Lower leg skin (tissue), 4 donors: ENCODE results near the gene ISG15. TPM values are rescaled to one million over a fixed set of nuclear protein-coding genes. Genes with fewer than 3 reads are reported as not detected.
"Not testable (repeated sequence)": the region's sequence is repeated elsewhere in the genome, so short reads cannot be mapped to it uniquely, and the experiment has no call there.

Source experiments
- DNase-seq, 2 donors: peaks; one replicate each; pipeline ENCODE4 v3.0.0-alpha.2; 2019; ENCODE audit warnings: low spot score in 2 of 2
- H3K4me3 ChIP-seq: fragments of 200-600 bp; sonication (generic); 2 replicates; pipeline ENCODE4 v1.5.1; 2017; ENCODE audit warnings: mild to moderate bottlenecking, low read depth; ENCODE audit not compliant: poor library complexity, severe bottlenecking
- POLR2A ChIP-seq, 2 donors: fragments of 450-650 bp; IDR thresholded peaks; one replicate each; pipeline ENCODE4 v1.6.1; 2016 to 2017; ENCODE audit warnings: antibody characterized with exemption in 2 of 2, mild to moderate bottlenecking in 1 of 2, moderate library complexity in 1 of 2
- WGBS, 2 donors: methylation state at CpG; one replicate each; pipeline ENCODE4 v1.1.5; 2018; 5-methylcytosine and 5-hydroxymethylcytosine counted together
- intact Hi-C: fragments of 100-400 bp; cut with DNase I; formaldehyde crosslinking; loops from one replicate; pipeline ENCODE4 v1.15.0; 2023; ENCODE audit warnings: low total_unique reads
- total RNA-seq, 4 donors: library from RNA; depleted of rRNA; stranded (reverse); fragments of >200 nt; gene quantifications; one replicate each; pipeline ENCODE4 v1.1.0, GENCODE V29; 2016
- TF ChIP-seq, protein P1 (sequence below), 3 donors: fragments of 450-650 bp; IDR thresholded peaks; one replicate each; pipeline ENCODE4 v1.5.1; 2016; ENCODE audit warnings: antibody characterized with exemption in 3 of 3, mild to moderate bottlenecking in 3 of 3, moderate library complexity in 2 of 3

The ISG15 gene
- total RNA-seq, 4 donors from 2014 or later = 3.6 to 12.9 (median 6.0) TPM

DNA sequence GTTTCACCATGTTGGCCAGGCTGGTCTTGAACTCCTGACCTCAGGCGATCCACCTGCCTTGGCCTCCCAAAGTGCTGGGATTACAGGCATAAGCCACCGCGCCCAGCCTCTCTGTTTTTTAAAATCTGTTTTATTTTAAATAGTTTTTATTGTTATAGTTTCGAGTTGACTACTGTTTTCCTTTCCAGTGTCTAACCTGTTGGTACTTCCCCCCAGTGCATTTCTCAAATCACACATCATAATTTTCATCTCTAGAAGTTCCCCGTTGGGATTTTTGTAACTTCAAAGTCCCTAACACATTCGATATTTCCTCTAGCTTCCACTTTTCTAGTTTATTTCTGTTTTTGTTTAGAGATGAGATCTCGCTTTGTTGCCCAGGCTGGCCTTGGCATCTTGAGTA lies 20.9 kb upstream of the ISG15 start:
- intact Hi-C loops = no loop called here
- no peak for TF ChIP-seq POLR2A (IDR thresholded peaks at IDR 0.05)
- TF ChIP-seq, protein P1, sequence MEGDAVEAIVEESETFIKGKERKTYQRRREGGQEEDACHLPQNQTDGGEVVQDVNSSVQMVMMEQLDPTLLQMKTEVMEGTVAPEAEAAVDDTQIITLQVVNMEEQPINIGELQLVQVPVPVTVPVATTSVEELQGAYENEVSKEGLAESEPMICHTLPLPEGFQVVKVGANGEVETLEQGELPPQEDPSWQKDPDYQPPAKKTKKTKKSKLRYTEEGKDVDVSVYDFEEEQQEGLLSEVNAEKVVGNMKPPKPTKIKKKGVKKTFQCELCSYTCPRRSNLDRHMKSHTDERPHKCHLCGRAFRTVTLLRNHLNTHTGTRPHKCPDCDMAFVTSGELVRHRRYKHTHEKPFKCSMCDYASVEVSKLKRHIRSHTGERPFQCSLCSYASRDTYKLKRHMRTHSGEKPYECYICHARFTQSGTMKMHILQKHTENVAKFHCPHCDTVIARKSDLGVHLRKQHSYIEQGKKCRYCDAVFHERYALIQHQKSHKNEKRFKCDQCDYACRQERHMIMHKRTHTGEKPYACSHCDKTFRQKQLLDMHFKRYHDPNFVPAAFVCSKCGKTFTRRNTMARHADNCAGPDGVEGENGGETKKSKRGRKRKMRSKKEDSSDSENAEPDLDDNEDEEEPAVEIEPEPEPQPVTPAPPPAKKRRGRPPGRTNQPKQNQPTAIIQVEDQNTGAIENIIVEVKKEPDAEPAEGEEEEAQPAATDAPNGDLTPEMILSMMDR (IDR thresholded peaks at IDR 0.05) = no peak
- WGBS, 2 donors = 89 to 94% methylated on average over 7 of the region's 7 CpGs
- DNase-seq = no peak
- H3K4me3 ChIP-seq = no peak overlapping the region

DNA sequence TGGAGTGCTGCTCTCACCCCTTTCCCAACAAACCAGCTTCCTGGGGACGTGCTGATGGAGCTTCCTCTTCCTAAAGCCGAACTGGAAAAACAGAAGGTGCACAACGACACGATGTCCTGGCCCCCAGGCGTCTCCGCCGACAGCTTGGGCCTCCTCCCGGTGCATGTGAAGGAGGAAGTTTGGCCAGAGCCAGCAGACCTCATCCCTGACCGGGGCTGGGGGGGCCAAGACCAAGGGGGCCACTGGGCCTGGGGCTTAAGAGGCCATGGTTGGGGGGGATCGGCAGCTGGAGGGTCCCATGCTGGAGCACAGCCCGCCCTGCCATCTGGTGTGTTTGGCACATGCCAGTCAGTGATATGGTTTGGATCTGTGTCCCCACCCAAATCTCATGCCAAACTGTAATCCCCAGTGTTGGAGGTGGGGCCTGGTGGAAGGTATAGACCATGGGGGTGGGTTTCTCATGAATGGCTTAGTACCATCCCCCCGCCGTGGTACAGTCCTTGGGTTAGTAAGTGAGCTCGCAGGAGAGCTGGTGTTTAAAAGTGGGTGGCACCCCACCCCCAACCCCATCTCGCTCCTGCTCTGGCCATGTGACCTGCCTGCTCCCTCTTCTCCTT lies 19.8 kb upstream of the ISG15 start:
- no peak for TF ChIP-seq POLR2A (IDR thresholded peaks at IDR 0.05)
- TF ChIP-seq, protein P1 (IDR thresholded peaks at IDR 0.05) = no peak
- no peak overlapping the region for H3K4me3 ChIP-seq
- DNase-seq = no peak
- WGBS, 2 donors = 74 to 75% methylated on average over 13 to 15 of the region's 15 CpGs
- intact Hi-C loops = no loop called here

DNA sequence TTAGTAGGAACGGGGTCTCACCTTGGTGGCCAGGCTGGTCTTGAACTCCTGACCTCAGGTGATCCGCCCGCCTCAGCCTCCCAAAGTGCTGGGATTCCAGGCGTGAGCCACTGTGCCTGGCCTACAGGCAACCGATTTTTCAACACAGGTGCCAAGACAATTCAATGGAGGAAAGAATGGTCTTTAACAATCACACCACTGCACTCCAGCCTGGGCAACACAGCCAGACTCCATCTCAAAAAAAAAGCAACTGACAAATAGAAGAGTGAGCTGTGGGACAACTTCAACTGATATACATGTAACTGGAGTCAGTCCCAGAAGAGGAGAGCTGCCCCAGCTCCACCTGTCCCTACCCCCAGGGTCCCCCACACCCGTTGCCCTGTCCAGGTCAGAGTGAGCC lies 18.8 kb upstream of the ISG15 start:
- WGBS, 2 donors = 84 to 88% methylated on average over 6 of the region's 6 CpGs

DNA sequence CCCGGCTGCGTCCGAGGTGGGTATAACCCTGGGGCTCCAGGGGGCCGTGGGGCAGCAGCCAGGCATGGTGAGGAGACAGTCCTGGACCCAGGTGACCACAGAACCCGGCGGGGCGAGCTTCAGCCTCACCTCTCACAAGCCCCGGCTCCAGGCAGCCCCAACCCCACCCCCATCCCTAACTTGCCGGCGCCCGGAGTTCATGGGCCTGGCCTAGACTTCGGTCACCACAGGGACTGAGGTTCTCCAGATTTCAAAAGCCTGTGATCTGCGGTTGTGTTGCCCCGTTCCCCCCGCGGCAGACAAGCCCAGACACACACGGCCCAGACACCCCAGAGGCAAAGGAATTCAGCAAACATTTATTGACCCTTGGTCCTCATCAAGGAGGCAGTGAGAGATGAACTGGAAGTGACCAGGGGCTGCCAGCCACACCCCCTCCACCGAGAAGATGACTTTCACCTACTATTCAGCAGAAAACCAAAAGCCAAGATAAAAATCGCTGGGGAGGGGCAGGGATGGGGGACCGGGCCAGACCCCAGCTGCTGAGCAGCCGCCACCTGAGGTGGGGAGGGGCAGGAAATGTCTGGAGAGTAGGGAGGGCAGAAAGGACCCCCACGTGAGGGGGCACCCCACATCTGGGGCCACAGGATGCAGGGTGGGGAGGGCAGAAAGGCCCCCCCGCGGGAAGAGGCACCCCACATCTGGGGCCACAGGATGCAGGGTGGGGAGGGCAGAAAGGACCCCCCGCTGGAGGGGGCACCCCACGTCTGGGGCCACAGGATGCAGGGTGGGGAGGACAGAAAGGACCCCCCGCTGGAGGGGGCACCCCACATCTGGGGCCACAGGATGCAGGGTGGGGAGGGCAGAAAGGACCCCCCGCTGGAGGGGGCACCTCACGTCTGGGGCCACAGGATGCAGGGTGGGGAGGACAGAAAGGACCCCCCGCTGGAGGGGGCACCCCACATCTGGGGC lies 17.3 kb upstream of the ISG15 start:
- intact Hi-C loops = no loop called here
- H3K4me3 ChIP-seq = no peak overlapping the region
- DNase-seq = no peak
- 37 to 39% methylated on average over 21 to 29 of the region's 30 CpGs for WGBS, 2 donors
- TF ChIP-seq POLR2A (IDR thresholded peaks at IDR 0.05) = no peak
- TF ChIP-seq, protein P1 (IDR thresholded peaks at IDR 0.05) = no peak

More for the DNA sequence above, 18.8 kb upstream of the ISG15 start:
- H3K4me3 ChIP-seq, intact Hi-C loops, DNase-seq: not testable (repeated sequence)

DNA sequence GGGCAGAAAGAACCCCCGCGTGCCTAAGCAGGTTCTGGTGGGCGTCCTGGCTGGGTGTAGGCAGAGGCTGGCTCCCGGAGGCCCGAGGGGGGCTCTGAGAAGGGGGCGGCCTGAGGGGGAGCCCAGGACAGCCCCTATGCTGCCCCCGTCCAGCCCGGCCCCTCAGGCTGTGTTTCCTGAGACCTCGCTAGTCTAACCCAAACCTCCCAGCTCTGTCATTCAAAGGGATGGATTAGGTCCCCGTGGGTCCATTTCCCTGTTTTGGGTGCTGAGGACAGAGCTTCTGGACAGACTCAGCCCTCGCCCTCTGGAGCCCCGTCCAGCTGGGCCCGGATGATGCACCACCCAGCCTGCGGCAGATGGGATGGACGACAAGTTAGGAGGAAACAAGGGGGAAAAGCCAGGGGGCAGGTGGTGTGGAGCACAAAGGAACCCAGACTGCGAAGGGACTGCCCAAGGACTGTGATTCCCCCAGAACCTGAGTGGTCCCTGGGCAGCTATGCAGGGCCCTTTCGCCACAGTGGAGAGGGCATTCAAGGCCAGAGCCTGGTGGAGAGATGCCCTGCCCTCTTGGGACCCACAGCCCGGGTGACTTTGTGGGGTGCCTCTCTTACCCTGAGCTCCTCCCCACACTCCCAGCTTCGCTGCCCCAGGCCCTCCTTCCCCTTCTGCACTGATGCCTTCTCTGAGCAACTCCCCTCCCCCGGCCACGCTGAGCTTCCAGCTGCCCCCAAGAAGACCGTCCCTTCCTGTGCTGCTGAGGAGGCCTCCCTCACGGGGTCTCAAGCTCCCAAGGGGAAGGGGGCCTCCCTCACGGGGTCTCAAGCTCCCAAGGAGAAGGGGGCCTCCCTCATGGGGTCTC lies 16.2 kb upstream of the ISG15 start:
- H3K4me3 ChIP-seq = no peak overlapping the region
- TF ChIP-seq, protein P1 (IDR thresholded peaks at IDR 0.05) = no peak
- TF ChIP-seq POLR2A (IDR thresholded peaks at IDR 0.05) = no peak
- WGBS, 2 donors = 45 to 53% methylated on average over 17 to 23 of the region's 24 CpGs
- intact Hi-C loops = no loop called here
- peak in 1 of 2 donors; percentile 87 for DNase-seq

DNA sequence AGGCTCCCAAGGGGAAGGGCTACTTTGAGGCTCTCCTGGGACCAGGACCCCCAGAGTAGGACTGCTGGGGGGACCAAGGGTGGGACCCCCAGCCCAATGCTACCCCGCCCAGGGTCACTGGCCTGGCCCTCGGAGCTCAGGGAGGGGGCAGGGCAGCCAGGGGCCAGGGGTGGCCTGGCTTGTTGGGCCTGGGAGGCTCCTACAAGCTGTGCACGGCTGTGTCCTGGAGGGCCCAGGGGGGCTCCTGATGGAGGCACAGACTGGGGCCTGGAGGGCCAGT lies 15.6 kb upstream of the ISG15 start:
- H3K4me3 ChIP-seq = no peak overlapping the region
- no peak for DNase-seq
- TF ChIP-seq, protein P1 (IDR thresholded peaks at IDR 0.05) = no peak
- TF ChIP-seq POLR2A (IDR thresholded peaks at IDR 0.05) = no peak
- 70% methylated on average over 3 of the region's 3 CpGs; no CpG with 5 or more reads in 1 of the 2 donors for whole genome bisulfite sequencing, 2 donors
- intact Hi-C loops = no loop called here
